Measurements from ENCODE around the gene ANAPC10. TPM values are rescaled to one million over a fixed set of nuclear protein-coding genes. Genes with fewer than 3 reads are reported as not detected.

Gene ANAPC10
- polyA plus RNA-seq, 1 of the 3 experiments (the other 2 are of a cell fraction): 19.1 TPM

GRCh38 chr4:145041378-145041777, 56.6 kb downstream of the ANAPC10 start:
- no peak overlapping the region for H3K4me2 ChIP-seq
- WGBS (ENCODE audit: low lambda C conversion rate): 93% methylated on average over 3 of the region's 3 CpGs
- CTCF ChIA-PET: no interaction called here
- no peak for DNase-seq
- H3K4me1 ChIP-seq (ENCODE audit: control insufficient read depth in 1 of 2, insufficient read depth in 2 of 2, low read depth in 1 of 2, low read length in 1 of 2): peaks cover 0 to 17% of the 10 kb centered on the region in 2 experiments; a peak in 1 of 4 replicates
- no peak overlapping the region for H3K4me3 ChIP-seq (ENCODE audit: low read depth in 2 of 2, low read length in 1 of 2)
- peaks cover 5% of the 10 kb centered on the region for H3F3A ChIP-seq (replicated peaks; ENCODE audit: insufficient read depth)
- POLR2A ChIA-PET: no interaction called here
- peaks cover 3% of the 10 kb centered on the region; the same call in 1 of the 2 replicates for H3K79me2 ChIP-seq (ENCODE audit: insufficient read depth)
- no peak overlapping the region for H2AFZ ChIP-seq (ENCODE audit: low read depth)
- TF ChIP-seq FOXM1 (IDR thresholded peaks at IDR 0.05; ENCODE audit: low read depth): no peak
- TF ChIP-seq ELF1 (IDR thresholded peaks at IDR 0.05): no peak
- no peak for TF ChIP-seq YY1 (IDR thresholded peaks at IDR 0.05; ENCODE audit: low read depth)
- no peak for TF ChIP-seq RCOR1 (IDR thresholded peaks at IDR 0.05; ENCODE audit: low read length)
- TF ChIP-seq TAF1 (IDR thresholded peaks at IDR 0.05; ENCODE audit: borderline replicate concordance, low read depth, low read length): no peak
- peaks cover 0 to 9% of the 10 kb centered on the region in 2 experiments for H3K36me3 ChIP-seq (replicated peaks in 1 of 2; ENCODE audit: control insufficient read depth in 1 of 2, insufficient read depth in 2 of 2, low read length in 1 of 2)
- no peaks in the 10 kb centered on the region for H3K9me3 ChIP-seq
- no peaks in the 10 kb centered on the region for H3K27me3 ChIP-seq (ENCODE audit: insufficient read depth)
- no peak overlapping the region for H3K9ac ChIP-seq
- H3K9me2 ChIP-seq: no peaks in the 10 kb centered on the region
- no peak overlapping the region for H3K27ac ChIP-seq (ENCODE audit: low read depth in 2 of 2, low read length in 1 of 2)
- no peaks in the 10 kb centered on the region for H4K20me1 ChIP-seq (ENCODE audit: insufficient read depth)

- no peak overlapping the region for H3K4me2 ChIP-seq
- no peaks in the 10 kb centered on the region for H3K9me2 ChIP-seq
- no peak overlapping the region for H2AFZ ChIP-seq (ENCODE audit: low read depth)
- no peaks in the 10 kb centered on the region for H3K9me3 ChIP-seq
- H3K79me2 ChIP-seq (ENCODE audit: insufficient read depth): no peaks in the 10 kb centered on the region
- no peaks in the 10 kb centered on the region for H4K20me1 ChIP-seq (ENCODE audit: insufficient read depth)
- no peaks in the 10 kb centered on the region for H3F3A ChIP-seq (replicated peaks; ENCODE audit: insufficient read depth)
- DNase-seq: no peak
- H3K9ac ChIP-seq: no peak overlapping the region
- no peaks in the 10 kb centered on the region; a peak in 1 of 4 replicates for H3K4me1 ChIP-seq (ENCODE audit: control insufficient read depth in 1 of 2, insufficient read depth in 2 of 2, low read depth in 1 of 2, low read length in 1 of 2)
- peaks cover 4 to 9% of the 10 kb centered on the region in 2 experiments for H3K36me3 ChIP-seq (replicated peaks in 1 of 2; ENCODE audit: control insufficient read depth in 1 of 2, insufficient read depth in 2 of 2, low read length in 1 of 2)
- H3K27me3 ChIP-seq (ENCODE audit: insufficient read depth): no peaks in the 10 kb centered on the region
- H3K4me3 ChIP-seq (ENCODE audit: low read depth in 2 of 2, low read length in 1 of 2): no peak overlapping the region
- H3K27ac ChIP-seq (ENCODE audit: low read depth in 2 of 2, low read length in 1 of 2): no peak overlapping the region
- CTCF ChIA-PET: no interaction called here
- TF ChIP-seq FOSL2 (IDR thresholded peaks at IDR 0.05; ENCODE audit: borderline replicate concordance, low read depth) (no peak), CTCF (IDR thresholded peaks at IDR 0.05) (no peak), TEAD4 (IDR thresholded peaks at IDR 0.05; ENCODE audit: borderline replicate concordance, insufficient read depth) (no peak), MEF2A (IDR thresholded peaks at IDR 0.05; ENCODE audit: borderline replicate concordance, low read depth) (no peak), USF1 (IDR thresholded peaks at IDR 0.05; ENCODE audit: borderline replicate concordance, low read depth) (no peak), IRF3 (IDR thresholded peaks at IDR 0.05; ENCODE audit: low read depth, low read length) (no peak), CHD2 (IDR thresholded peaks at IDR 0.05; ENCODE audit: low read length, partially characterized antibody) (no peak), FOXM1 (IDR thresholded peaks at IDR 0.05; ENCODE audit: low read depth) (no peak), RFX5 (IDR thresholded peaks at IDR 0.05; ENCODE audit: low read length) (no peak), GATA2 (CRISPR knock-in tag; IDR thresholded peaks at IDR 0.05) (no peak)
- 100% methylated on average over 2 of the region's 2 CpGs for WGBS (ENCODE audit: low lambda C conversion rate)
- POLR2A ChIA-PET: no interaction called here
These were observed 62.4 kb downstream of the ANAPC10 start for GRCh38 chr4:145035494-145036136.

Data from SK-N-SH (cell line).